ENCODE data around the gene CD44.

CD44 gene

GRCh38 chr11:35141071-35141470 is 2.1 kb downstream of the CD44 start:
- DNase-seq = no peak

GRCh38 chr11:35141571-35141971 is 2.6 kb downstream of the CD44 start:
- DNase-seq = no peak

DNA sequence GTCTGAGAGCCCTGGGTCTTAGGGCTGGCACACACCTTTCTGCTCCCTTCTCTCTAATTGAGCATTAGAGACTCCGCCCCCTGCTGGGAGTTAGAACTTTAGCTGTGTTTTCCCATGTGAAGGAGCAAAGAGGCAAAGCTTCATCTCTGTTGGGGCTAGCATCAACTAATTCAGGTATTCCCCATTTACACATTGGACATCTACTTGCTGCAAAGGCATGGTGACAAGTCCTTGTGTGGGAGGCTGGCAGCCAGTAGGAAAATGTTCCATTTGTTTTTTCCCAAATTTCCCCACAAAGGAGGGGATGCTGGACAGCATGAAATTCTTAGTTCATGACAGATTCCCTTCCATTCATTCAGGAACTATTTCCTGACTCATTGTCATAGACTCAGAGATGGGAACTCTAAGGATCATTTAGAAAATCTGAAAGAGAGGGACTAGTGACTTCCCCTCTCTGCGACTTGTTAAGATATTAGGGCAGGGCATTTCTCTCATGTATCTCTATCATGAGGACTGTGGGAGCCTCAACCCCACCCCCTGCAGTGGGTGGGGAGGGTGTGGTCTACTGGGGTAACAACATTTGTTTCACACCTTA is 3.6 kb downstream of the CD44 start:
- no peak for DNase-seq

GRCh38 chr11:35143297-35144135 is 4.5 kb downstream of the CD44 start:
- DNase-seq = no peak

GRCh38 chr11:35144136-35144741 is 5.3 kb downstream of the CD44 start:
- no peak for DNase-seq

- DNase-seq = no peak
Measured at GRCh38 chr11:35144806-35145205, 5.8 kb downstream of the CD44 start.

- no peak for DNase-seq
Measured at GRCh38 chr11:35145271-35145670, 6.3 kb downstream of the CD44 start.

DNA sequence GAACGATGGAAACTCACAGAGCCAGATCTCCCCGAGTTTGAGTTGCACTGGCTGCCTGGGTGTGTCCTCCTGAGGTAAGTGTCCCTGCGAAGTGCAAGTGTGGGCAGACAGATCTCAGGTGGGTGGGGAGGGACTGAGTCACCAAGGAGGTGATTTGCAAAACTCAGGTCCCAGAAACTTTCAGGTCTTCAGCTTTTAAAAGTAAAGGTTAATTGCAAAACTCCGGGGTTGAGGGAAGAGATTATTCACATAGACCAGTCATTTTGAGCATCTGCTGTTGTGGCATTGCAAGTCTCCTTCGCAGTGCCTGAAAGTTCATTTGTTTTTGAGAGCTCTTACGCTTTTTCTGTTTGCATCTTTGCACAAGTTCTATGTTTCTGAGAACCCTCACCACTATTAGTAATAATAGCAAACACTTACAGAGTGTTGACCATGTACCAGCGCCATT is 7.1 kb downstream of the CD44 start:
- no peak for DNase-seq

DNA sequence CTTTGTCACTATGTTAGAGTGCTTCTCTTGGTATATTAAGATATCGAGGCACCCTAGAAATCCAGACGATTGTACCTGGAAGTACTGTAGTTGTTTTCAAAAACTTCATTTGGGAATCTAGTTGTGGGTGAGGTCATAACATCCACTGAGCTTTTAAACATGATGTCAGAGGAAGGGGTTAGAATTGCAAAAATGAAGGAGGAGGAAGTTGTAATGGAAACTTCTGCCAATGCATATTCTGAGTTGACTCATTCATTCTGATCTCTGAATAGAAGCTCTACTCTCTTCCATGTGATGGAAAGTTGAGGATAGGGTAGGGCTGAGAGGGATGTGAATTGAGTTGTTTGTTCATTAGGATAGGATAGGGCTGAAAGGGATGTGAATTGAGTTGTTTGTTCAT is 7.7 kb downstream of the CD44 start:
- DNase-seq = no peak

DNA sequence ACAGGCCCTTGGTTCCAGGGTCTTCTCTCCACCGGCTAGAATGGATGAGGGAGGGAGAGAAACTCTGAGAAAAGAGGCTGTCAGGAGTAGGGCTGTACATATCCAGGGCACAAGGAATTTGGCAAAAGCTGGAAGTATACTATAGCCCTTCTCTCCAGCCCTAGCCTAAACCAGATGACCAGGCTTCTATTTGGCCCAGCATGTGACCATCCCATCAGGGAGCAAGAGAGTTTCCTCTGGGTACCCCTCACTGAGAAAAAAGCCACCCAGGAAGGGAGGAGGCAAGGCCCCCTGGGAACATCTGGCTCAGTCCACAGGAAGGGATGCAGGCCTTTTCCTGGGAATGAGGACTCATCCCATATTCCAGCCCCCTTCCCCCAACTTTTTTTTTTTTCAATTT is 8.3 kb downstream of the CD44 start:
- DNase-seq = no peak

- no peak for DNase-seq
Measured at GRCh38 chr11:35148163-35148837, 9.3 kb downstream of the CD44 start.

- no peak for DNase-seq
Measured at GRCh38 chr11:35150454-35150853, 11.5 kb downstream of the CD44 start.

DNA sequence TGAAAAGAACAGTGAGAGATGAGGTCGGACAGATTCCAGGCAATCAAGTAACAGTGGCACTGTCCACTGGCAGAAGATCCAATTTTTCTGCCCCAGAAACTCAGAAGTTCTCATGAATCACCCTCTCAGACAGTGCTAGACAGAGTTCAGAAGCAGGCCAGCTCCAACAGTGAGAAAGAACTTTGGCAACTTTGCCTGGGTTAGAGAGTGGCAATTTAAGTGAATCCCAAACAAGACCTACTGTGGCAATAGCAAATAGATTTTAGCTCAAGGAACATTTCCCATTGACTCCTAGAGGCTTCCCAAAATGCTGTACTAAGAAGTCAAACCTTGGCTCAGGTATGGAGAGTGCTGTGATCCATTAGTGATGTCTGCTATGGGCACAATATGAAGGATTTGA is 12.3 kb downstream of the CD44 start:
- DNase-seq = no peak

- no peak for DNase-seq
Measured at GRCh38 chr11:35151683-35152280, 12.8 kb downstream of the CD44 start.

DNA sequence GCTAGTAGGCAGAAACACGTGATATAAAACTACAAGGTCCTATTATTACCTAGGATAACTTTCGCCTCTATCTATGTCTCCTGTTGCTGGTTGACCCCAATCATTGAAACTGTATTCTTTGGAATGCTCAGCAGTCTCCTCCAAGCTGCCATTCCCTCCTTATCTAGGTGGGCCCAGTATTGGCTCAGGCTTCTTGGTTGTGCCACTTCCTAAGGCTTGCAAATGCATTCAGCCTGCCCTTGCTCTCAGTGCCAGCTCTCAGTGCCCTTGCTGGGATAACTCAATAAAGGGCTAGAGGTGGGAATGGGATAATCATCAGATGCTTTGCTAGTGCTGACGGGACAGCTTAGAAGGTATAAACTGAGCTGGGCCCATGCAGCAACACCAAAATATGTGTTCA is 13.6 kb downstream of the CD44 start:
- no peak for DNase-seq

DNA sequence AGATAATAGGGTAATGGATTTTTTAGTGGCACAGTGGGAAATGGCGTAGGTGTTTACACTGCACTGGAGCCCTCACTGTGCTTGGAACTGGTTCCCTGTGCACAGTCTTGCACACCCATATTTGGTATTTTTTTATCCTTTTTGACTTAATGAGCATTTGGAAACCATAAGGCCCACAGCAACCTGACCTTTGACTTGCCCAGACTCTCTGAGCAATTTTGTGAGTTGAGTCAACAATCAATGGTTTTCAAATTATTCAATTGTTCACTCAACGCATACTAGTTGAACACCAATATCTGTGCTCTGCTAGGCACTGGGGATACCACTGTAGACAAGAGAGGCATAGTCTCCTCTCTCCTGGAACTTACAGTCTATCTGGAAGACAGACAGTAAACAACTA is 14.3 kb downstream of the CD44 start:
- DNase-seq = no peak

DNA sequence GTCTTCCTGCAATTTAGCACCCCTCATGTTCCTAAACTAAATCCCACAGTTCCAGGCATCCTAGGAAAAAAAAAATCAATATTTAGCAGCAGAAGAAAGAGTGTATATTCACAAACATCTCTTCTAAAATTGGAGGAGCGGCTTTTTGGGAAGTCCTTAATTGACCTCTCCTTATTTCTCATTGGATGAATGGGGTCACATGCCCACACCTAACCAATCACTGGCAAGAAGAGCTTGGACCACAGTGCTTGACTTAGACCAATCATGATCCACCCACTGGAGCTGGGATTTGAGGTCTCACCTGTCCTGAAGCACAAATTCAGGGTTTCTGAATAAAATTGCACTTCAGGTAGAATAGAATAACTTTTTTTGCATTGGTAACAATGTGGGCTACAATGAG is 16.0 kb downstream of the CD44 start:
- DNase-seq = no peak

DNA sequence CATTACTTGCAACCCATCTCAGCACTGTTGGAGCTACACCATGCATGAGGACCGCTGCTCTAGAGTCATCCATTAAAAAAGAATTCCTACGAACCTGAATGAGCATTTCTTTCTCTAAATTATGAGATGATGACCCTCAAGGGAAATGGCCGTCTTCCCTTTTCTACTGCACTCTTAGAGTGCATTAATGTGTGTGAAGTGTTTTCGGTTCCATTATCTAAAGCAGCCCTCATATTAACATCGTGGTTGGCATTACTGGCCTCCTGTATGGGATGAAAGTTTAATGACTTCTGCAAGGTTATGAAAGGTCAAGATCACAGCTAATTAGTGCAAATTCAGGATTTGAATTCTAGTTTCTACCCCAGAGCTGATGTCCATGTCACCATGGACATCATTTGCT is 16.7 kb downstream of the CD44 start:
- no peak for DNase-seq

GRCh38 chr11:35157814-35158700 is 19.1 kb downstream of the CD44 start:
- DNase-seq = no peak

DNA sequence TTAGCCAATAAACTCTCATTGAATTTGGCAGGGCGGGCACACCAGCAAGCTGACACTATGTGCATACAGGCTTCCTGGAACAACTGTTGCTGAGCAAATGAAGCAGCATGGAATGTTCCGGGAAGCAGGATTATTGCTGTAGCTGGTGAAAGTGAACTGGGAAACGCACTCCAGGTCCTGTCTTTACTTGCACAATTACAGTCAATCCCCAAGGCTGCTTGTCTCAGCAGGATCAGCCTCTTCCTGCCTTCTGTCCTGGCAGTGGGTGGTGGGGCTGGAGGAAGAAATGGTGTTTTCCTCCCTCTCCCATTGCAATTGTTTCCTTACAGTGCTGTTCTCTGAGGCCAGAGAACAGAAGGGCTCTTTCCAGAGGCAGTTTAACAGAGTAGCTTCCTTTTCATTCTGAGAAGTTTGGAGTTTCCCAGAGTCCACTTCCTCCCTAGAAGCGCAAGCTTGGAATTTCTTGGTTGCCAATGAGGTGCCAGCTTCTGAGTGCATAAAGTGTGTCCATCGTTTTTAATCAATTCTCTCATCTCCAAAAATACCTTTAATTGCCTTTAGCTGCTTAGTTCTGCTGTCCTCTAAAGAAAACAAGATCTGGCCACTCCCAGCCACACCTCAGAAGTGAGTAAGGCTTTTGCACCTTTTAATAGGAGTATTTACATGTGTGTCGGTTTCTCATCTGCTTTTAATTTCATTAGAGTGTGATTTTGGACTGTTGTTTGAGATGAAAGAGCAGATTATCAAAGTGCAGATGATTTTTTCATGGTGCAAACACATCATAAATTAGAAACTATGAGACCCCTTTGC is 19.9 kb downstream of the CD44 start:
- no peak for DNase-seq

- DNase-seq = no peak
Measured at GRCh38 chr11:35160246-35160824, 21.4 kb downstream of the CD44 start.

All from NCI-H1436 (cell line).